T-helper 1 cell treated with Interleukin-12 subunit alpha and Interleukin-12 subunit beta and Interleukin-4 antibody, amounts not matched to agents 30 μg/mL and 1 μg/mL, for 36 hours (primary cell): Measurements from ENCODE around the gene SPATA32.

Experiments used
- H3K27ac Mint-ChIP-seq: one replicate; pipeline ENCODE4 v1.8.0; 2021; ENCODE audit warnings: mild to moderate bottlenecking, mixed read lengths
- H3K27me3 Mint-ChIP-seq: one replicate; pipeline ENCODE4 v1.8.0; 2021; ENCODE audit warnings: low read depth, mixed read lengths
- H3K36me3 Mint-ChIP-seq: one replicate; pipeline ENCODE4 v1.8.0; 2021; ENCODE audit warnings: low read depth, mixed read lengths
- H3K4me1 Mint-ChIP-seq: one replicate; pipeline ENCODE4 v1.8.0; 2021; ENCODE audit warnings: low read depth, mixed read lengths
- H3K4me3 Mint-ChIP-seq: one replicate; pipeline ENCODE4 v1.8.0; 2021; ENCODE audit warnings: mild to moderate bottlenecking, moderate library complexity, mixed read lengths
- H3K9me3 Mint-ChIP-seq: one replicate; pipeline ENCODE4 v1.8.0; 2021; ENCODE audit warnings: mixed read lengths

The SPATA32 gene

DNA sequence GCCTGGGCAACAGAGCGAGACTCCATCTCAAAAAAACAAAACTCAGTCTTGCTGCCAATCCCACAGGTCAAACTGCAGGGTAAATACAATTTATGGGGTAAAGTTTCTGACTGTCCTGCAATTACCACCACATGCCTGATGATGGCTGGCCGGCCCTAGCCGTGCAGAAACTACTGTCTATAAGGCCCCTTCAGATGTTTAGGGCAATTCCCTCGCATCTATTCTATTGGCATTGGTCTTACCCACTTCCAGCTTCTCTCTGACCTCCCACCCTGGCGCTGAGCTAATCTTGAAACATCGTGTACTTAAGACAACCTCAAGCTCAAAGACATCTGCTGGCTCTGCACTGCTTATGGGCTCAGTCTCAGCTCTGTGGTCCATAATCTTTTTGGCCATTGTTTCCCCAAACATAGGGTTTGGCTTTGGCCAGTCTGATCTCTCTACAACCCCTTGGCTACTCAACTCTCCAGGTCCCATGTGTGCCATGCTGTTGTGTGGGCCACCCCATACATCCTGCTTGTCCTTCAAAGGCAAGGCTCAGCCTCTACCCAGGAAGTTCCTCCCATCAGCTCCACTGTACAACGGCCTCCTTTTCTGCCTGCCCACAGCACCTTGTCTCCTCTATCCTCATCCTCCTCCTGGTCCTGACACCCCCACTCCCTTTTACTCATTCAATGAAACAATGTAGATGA is 38.3 kb upstream of the SPATA32 start:
- H3K9me3 Mint-ChIP-seq = no peaks in the 10 kb centered on the region
- peak overlapping the region; percentile 45 for H3K27ac Mint-ChIP-seq
- H3K4me1 Mint-ChIP-seq = peaks cover 68% of the 10 kb centered on the region
- H3K27me3 Mint-ChIP-seq = no peaks in the 10 kb centered on the region
- no peak overlapping the region for H3K4me3 Mint-ChIP-seq
- peaks cover 31% of the 10 kb centered on the region for H3K36me3 Mint-ChIP-seq

DNA sequence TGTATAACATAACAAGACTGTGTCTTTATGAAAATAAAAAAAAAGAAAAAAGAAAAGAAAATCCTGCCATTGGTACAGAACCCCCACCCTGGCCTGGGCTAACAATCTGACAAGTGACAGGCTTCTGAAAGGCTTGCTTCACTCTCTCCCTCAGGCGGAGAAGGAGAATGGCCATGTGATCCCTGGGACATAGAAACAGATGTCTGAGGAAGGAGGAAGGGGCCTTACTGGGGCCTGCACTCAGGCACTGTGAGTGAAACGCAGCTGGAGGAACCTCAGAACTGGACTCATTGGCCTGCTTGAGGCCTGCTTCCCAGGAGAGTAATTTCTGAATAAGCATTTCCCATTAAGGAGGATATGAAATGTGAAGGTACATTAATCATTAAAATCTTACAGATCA is 37.5 kb upstream of the SPATA32 start:
- Mint-ChIP-seq H3K9me3 (no peaks in the 10 kb centered on the region), H3K4me1 (peaks cover 66% of the 10 kb centered on the region), H3K36me3 (peaks cover 26% of the 10 kb centered on the region), H3K27me3 (no peaks in the 10 kb centered on the region), H3K27ac (peak overlapping the region; percentile 58), H3K4me3 (no peak overlapping the region)

DNA sequence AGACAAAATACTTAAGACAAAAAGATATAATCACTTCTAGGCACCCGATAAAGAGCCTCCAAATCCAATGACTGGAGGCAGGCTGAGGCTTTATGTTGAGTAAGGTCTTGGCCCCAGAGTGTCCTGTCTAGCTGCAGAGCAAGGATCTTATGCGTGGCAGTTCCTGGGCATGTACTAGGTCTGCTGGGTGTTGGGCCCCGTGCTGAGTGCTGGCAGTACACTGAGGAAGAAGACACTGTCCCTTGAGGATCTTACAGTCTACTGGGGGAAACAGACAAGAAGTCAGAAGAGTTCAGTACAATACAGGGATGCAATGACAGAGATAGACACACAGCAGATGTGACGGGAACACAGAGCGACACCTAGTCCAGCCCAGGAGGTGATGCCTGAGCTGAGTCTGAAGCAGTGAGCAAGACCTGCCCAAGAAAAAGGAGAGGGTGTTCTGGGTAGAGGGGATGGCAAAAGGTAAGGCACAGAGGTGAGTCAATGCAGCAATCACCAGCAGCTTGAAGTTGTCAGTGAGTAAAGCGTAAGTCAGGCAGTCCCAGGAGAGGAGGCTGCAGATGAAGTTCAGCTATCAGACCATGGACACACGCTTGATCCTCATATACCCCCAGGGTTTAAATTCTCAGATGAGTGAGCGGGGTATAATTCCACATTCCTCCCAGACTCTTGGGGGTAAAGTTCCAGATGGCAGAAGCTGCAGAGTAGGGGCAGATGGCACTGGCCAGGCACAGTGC is 36.8 kb upstream of the SPATA32 start:
- Mint-ChIP-seq H3K27me3 (no peaks in the 10 kb centered on the region), H3K27ac (peak overlapping the region; percentile 58), H3K9me3 (no peaks in the 10 kb centered on the region), H3K4me1 (peaks cover 69% of the 10 kb centered on the region), H3K36me3 (peaks cover 25% of the 10 kb centered on the region), H3K4me3 (no peak overlapping the region)

DNA sequence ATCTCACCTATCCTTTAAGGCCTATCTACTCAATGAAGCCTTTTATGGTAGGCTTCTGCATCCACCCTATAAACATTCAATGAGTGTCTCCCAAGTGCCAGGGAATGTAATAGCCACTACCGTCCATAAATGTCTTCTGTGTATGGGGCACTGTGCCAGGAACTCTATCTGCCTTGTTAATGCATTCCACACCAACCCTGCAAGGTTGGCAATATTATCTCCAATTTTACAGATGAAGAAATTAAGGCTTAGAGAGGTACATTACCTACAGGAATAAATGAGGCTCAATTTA is 34.9 kb upstream of the SPATA32 start:
- Mint-ChIP-seq H3K36me3 (peaks cover 19% of the 10 kb centered on the region), H3K9me3 (no peaks in the 10 kb centered on the region), H3K27me3 (no peaks in the 10 kb centered on the region), H3K27ac (peak overlapping the region; percentile 80), H3K4me3 (no peak overlapping the region), H3K4me1 (peaks cover 73% of the 10 kb centered on the region)

DNA sequence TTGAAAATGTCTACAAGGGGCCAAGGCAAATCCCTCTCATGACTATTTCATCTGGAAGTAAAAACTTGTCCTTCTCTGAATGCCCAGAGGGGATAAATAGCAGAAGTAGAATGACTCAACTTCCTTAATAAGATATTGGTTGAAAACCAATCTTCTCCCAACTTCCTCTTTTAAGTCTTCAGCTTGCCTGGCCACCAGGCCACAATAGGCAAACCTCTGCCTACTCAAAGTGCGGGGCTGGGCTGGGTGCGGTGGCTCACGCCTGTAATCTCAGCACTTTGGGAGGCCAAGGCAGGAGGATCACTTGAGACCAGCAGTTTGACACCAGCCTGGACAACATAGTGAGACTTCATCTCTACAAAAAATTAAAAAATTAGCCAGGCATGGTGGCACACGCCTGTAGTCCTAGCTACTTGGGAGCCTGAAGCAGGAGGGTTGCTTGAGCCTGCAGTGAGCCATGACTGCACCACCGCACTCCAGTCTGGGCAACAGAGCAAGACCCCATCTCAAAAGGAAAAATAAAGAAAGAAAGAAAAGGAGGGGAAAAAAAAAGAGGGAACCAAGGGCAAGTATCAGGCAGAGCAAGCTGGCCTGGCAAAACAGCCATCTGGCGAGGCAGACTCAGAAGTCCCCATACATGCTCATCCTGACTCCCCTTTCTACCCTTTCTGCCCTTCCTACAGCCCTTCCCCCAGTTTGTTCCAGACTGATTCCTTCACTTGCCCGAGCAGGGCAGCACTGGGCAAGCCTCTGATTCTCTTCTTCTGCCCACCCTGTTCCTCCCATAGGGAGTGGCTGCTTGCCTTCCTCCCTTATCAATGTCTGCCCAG is 34.3 kb upstream of the SPATA32 start:
- Mint-ChIP-seq H3K9me3 (no peaks in the 10 kb centered on the region), H3K27ac (peak overlapping the region; percentile 80), H3K4me3 (no peak overlapping the region), H3K36me3 (peaks cover 19% of the 10 kb centered on the region), H3K4me1 (peaks cover 71% of the 10 kb centered on the region), H3K27me3 (no peaks in the 10 kb centered on the region)

DNA sequence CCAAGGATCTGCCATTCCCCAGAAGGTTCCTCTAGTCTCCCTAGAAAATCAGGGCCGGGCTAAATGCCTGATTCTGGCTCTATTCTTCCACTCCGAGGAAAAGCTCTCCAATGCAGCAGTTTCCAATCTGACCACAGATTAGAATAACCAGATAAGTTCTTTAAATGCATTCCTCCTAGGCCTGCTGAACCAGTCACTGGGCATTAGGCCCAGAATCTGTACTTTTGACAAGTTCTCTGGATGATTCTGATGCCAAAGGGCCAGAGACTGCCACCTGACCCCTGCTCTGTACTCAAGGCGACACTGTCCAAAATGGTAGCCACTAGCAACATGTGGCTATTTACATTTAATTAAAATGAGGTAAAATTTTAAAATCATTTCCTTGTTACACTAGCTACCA is 32.6 kb upstream of the SPATA32 start:
- Mint-ChIP-seq H3K27me3 (no peaks in the 10 kb centered on the region), H3K4me1 (peaks cover 71% of the 10 kb centered on the region), H3K9me3 (no peaks in the 10 kb centered on the region), H3K27ac (no peak overlapping the region), H3K4me3 (no peak overlapping the region), H3K36me3 (peaks cover 28% of the 10 kb centered on the region)

DNA sequence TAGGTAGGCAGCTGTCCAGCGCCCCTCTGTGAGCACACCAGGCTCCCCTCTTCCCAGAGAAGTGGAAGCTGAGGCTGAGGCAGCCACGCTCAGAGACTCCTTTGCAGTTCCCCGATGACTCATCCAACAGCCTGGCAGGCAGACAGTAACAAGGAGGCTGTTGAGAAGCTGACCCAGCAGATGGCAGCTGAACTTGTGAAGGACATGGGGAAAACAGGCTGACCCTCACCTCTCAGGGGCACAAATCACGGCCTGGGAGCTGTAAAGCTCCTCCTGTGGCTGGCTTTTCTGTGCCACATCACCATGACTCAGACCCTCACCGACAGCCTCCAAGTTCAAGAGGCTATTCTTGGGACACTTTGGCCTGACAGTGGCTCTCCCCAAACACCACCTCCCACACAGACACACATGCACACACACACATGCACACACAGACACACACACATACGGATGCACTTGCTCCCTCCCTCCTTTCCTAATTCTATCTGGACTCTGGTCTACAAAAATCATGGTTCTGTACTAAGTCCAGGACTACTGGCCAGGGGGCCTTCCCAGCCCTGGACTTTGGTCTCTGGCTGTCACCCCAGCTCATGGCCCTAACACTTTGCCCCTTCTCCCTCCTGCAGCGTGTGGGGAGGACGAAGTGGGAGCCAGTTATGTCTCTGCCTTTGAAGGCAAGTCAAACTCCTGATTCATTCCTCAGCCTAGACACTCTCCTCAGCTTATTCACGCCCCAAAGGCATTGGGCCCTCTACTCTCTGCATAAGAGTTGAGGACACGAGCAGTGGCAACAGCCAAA is 31.7 kb upstream of the SPATA32 start:
- H3K4me1 Mint-ChIP-seq = peaks cover 67% of the 10 kb centered on the region
- H3K4me3 Mint-ChIP-seq = no peak overlapping the region
- peaks cover 27% of the 10 kb centered on the region for H3K36me3 Mint-ChIP-seq
- peak overlapping the region; percentile 17 for H3K27ac Mint-ChIP-seq
- H3K9me3 Mint-ChIP-seq = no peaks in the 10 kb centered on the region
- H3K27me3 Mint-ChIP-seq = no peaks in the 10 kb centered on the region

DNA sequence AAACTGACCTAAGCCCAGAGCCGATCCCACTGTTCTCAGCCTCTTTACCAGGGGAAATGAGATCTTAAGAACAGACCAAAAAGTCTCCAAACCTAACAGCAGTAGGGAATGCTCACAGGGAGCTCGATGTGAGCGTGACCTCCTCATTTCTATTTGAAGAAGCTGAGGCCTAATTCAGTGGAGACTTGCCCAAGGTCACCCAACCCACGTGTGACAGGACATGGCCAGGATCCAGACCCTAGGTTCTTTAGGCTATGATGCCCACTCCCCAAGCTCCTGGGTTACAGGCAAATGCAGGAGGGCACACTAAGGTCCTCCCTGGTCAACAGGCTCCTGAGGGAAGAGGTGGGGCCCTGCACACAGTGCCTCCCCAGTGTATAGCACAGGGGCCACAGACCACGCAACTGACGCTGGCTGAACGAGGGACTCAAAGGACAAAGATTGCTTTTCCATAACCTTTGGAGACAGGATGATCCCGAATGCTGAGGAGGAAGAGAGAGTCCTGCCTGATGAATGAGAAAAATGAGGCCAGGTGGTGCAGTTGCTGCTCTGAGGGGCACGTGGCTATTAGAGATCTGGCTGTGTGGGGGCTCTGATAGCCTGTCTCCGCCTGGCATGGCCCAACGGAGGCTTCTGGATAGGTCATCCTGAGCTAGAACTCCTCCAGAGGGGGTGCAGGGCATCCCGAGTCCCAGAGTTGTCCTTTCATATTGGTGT is 31.0 kb upstream of the SPATA32 start:
- no peaks in the 10 kb centered on the region for H3K9me3 Mint-ChIP-seq
- peaks cover 25% of the 10 kb centered on the region for H3K36me3 Mint-ChIP-seq
- H3K4me1 Mint-ChIP-seq = peaks cover 60% of the 10 kb centered on the region
- no peaks in the 10 kb centered on the region for H3K27me3 Mint-ChIP-seq
- no peak overlapping the region for H3K4me3 Mint-ChIP-seq
- H3K27ac Mint-ChIP-seq = no peak overlapping the region

DNA sequence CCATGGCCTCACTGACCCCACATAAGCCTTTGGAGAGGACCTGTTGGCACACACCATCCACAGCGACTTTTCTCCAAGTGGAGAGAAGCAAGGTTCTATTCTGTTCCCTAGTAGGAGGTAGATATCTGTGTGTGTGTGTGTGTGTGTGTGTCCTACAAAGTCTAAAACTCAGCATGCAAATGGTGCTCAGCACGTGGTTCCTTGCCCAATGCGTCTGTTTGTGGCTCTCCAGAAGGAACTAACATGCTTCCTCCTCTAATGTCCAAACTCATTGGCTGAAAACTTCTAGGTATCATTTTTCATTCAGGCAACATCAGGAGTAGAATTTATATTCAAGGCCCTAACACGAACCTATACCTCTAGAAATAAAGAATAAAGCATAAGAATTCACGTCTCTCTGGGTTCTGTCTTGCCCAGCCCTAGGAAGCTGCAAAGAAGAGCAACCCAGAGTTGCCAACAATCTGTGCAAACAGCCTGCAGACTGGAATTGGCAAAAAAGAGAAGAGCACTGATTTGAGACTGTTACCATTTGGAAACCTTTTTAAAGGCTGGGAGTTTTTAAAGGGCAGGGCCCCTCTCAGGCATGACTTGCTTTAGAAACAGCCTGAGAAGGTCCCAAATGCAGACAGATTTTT is 29.4 kb upstream of the SPATA32 start:
- H3K36me3 Mint-ChIP-seq = peaks cover 23% of the 10 kb centered on the region
- no peaks in the 10 kb centered on the region for H3K27me3 Mint-ChIP-seq
- no peaks in the 10 kb centered on the region for H3K9me3 Mint-ChIP-seq
- H3K4me1 Mint-ChIP-seq = peaks cover 48% of the 10 kb centered on the region
- no peak overlapping the region for H3K4me3 Mint-ChIP-seq
- H3K27ac Mint-ChIP-seq = peak overlapping the region; percentile 9

DNA sequence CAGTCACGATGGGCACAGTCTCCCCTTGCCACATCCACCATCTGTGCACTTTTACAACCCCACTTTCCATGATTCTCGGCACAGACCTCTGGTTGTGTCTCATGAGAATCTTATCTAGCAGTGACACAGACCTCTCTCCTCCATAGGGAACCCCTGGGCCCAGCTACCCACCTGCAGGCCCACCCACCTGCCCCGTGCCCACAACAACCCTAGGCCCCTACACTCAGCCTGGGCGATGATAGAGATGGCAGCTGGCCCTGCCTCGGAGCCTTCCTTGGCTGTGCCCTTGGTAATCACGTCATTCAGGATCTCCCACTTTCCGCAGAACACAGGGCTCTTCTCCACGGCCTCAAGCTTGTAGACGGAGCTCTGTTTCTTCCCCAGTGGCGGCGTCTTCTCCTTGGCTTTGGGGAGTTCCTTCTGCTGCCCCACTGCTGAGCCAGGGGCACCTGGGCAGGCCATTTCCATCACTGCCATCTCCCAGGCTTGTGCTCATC is 28.4 kb upstream of the SPATA32 start:
- peak overlapping the region; percentile 54 for H3K27ac Mint-ChIP-seq
- H3K4me1 Mint-ChIP-seq = peaks cover 38% of the 10 kb centered on the region
- no peak overlapping the region for H3K4me3 Mint-ChIP-seq
- no peaks in the 10 kb centered on the region for H3K27me3 Mint-ChIP-seq
- peaks cover 23% of the 10 kb centered on the region for H3K36me3 Mint-ChIP-seq
- no peaks in the 10 kb centered on the region for H3K9me3 Mint-ChIP-seq

DNA sequence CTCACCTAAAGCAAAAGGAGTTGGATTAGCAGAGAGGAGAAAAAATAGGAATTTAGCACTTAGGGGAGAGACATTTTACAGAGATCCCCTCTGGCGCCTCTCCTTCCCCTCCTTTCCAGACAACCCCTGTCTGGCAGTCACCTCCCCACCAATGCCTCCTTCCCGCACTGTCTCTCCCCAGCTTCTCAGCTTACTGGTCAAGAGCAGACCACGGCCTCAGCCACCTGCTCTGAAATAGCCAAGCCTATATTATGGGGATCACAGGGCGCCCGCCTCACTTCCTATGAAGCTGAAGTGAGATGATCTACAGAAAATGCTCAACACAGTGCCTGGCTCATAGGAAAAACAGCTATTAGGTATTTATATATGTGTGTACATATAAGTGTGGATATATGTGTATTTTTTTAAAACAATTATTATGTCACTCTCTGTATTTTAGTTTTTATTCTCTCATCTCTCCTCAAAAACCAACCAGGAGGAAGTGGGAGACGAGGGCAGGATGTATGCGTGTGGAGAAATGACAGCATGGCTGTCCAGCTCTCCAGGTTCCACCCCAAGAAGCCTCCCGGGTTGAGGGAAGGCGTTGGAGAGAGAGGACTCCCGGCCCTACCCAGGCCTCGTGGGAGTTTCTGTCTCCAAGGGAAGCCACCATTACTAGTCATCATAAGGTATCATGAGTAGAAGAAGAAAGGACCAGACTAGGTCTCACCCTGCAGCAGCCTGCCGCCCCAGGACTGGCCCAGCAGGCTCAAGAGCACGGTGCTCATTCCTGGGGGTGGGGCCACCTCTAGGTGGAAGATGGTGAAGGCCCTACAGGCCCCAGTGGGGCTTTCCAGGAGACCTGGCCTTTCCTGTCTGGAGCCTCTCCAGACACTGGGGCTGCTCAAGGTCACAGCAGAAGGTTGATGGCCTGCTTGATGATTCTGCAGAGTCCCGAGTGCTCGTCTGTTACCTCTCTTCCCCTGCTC is 27.7 kb upstream of the SPATA32 start:
- peaks cover 28% of the 10 kb centered on the region for H3K36me3 Mint-ChIP-seq
- H3K27me3 Mint-ChIP-seq = no peaks in the 10 kb centered on the region
- H3K4me3 Mint-ChIP-seq = no peak overlapping the region
- H3K9me3 Mint-ChIP-seq = no peaks in the 10 kb centered on the region
- H3K4me1 Mint-ChIP-seq = peaks cover 36% of the 10 kb centered on the region
- H3K27ac Mint-ChIP-seq = peak overlapping the region; percentile 57

DNA sequence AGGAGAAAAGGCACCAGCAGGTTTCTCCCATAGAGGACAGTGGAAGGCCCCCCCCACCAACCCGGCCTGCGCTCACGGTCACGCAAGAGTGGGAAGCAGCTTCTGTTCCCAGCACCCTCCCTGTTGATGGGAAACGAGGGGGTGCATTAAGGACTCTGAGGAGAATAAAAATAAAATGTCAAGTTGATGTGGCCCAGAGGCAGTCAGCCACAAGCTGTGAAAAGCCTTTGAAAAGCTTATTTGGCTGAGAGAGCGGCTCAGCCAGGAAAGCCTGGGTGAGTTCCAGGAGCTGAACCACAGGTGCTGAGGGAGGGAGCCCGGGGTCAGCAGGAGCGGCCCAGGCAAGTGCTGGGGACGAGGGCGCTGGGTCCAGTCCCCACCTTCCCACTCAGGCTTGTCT is 26.9 kb upstream of the SPATA32 start:
- H3K27me3 Mint-ChIP-seq = no peaks in the 10 kb centered on the region
- H3K4me3 Mint-ChIP-seq = no peak overlapping the region
- H3K9me3 Mint-ChIP-seq = no peaks in the 10 kb centered on the region
- H3K36me3 Mint-ChIP-seq = peaks cover 35% of the 10 kb centered on the region
- no peak overlapping the region for H3K27ac Mint-ChIP-seq
- peaks cover 31% of the 10 kb centered on the region for H3K4me1 Mint-ChIP-seq
